ENCODE data around the gene ICOS. TPM values are rescaled to one million over a fixed set of nuclear protein-coding genes. Genes with fewer than 3 reads are reported as not detected.

Gene ICOS
- total and polyA plus RNA-seq, 9 of the 15 experiments (the other 6 are each of a cell fraction or from before 2014, with no cell fraction given) = not detected

GRCh38 chr2:203893840-203894239 is 42.7 kb upstream of the ICOS start (continued):
- no peak for TF ChIP-seq HOMEZ (CRISPR knock-in tag; IDR thresholded peaks at IDR 0.05)

GRCh38 chr2:203894262-203894661 is 42.3 kb upstream of the ICOS start:
- ChIA-PET CTCF (ENCODE audit: low intra/inter-chr PET ratio) (no interaction called here), POLR2A (no interaction called here)
- no TSS peak for BruUV-seq (replicated peaks)
- H3K36me3 ChIP-seq (ENCODE audit: control insufficient read depth, insufficient read depth, low read length) = no peaks in the 10 kb centered on the region
- H3K4me2 ChIP-seq (ENCODE audit: insufficient read depth, low read length) = no peak overlapping the region
- intact Hi-C loops (cut with micrococcal nuclease) = no loop called here
- H3K9ac ChIP-seq (ENCODE audit: insufficient read depth in 1 of 2, low read depth in 2 of 2, low read length in 2 of 2) = no peak overlapping the region
- ATAC-seq (no peak), FAIRE-seq (no peak), DNase-seq (ENCODE audit: extremely low read depth in 1 of 4, low spot score in 3 of 4) (no peak)
- no peak overlapping the region for H3K27ac ChIP-seq (ENCODE audit: extremely low read depth, low read depth, low read length)
- H3K9me3 ChIP-seq (replicated peaks; ENCODE audit: control insufficient read depth, insufficient read depth, low read depth, low read length) = no peaks in the 10 kb centered on the region
- H3K27me3 ChIP-seq (ENCODE audit: control insufficient read depth in 2 of 2, insufficient read depth in 2 of 2, low read length in 2 of 2) = no peaks in the 10 kb centered on the region
- H3K4me1 ChIP-seq (replicated peaks in 1 of 2; ENCODE audit: control insufficient read depth in 2 of 2, insufficient read depth in 2 of 2, low read length in 2 of 2) = no peaks in the 10 kb centered on the region
- H2AFZ ChIP-seq (ENCODE audit: low read depth, low read length) = no peak overlapping the region
- in situ Hi-C loops (cut with MboI) = no loop called here
- TF ChIP-seq EHMT2 (IDR thresholded peaks at IDR 0.05) (no peak), ERF (CRISPR knock-in tag; IDR thresholded peaks at IDR 0.05) (no peak), TEAD1 (CRISPR knock-in tag; IDR thresholded peaks at IDR 0.05) (no peak), ESRRB (CRISPR knock-in tag; IDR thresholded peaks at IDR 0.05; ENCODE audit: borderline replicate concordance) (no peak), CLOCK (CRISPR knock-in tag; IDR thresholded peaks at IDR 0.05; ENCODE audit: borderline replicate concordance) (no peak), PPARD (CRISPR knock-in tag; IDR thresholded peaks at IDR 0.05) (no peak), XRCC4 (IDR thresholded peaks at IDR 0.05; ENCODE audit: extremely low read depth, insufficient read depth, insufficient read length) (no peak), ZNF263 (CRISPR knock-in tag; IDR thresholded peaks at IDR 0.05; ENCODE audit: borderline replicate concordance) (no peak), GABPB2 (CRISPR knock-in tag; conservative IDR thresholded peaks at IDR 0.05) (no peak)
- H3K79me2 ChIP-seq (ENCODE audit: control insufficient read depth, insufficient read depth, low read length) = no peaks in the 10 kb centered on the region
- H3K4me3 ChIP-seq = no peak overlapping the region
- H4K20me1 ChIP-seq (replicated peaks; ENCODE audit: control insufficient read depth, insufficient read depth, low read length) = no peaks in the 10 kb centered on the region
- 0% methylated on average over 1 of the region's 1 CpG for WGBS (ENCODE audit: insufficient coverage, low coverage, missing lambda C conversion rate)
- no peaks in the 10 kb centered on the region for H3K9me1 ChIP-seq (ENCODE audit: control insufficient read depth, insufficient read depth, low read length)

All from K562 (cell line).